Parathyroid adenoma (tissue), 2 donors: ENCODE measurements around the gene TSPEAR.

Source experiments
- H2AFZ ChIP-seq: fragments of 300-600 bp; sonication (generic); one replicate; pipeline ENCODE4 v1.7.0; 2017; ENCODE audit warnings: antibody characterized with exemption, mild to moderate bottlenecking
- H3K27ac ChIP-seq: fragments of 300-600 bp; sonication (generic); one replicate; pipeline ENCODE4 v1.7.0; 2017
- H3K27me3 ChIP-seq: fragments of 300-600 bp; sonication (generic); one replicate; pipeline ENCODE4 v1.7.0; 2017; ENCODE audit warnings: low read length; ENCODE audit not compliant: control insufficient read depth, insufficient read depth
- H3K36me3 ChIP-seq: fragments of 300-600 bp; sonication (generic); one replicate; pipeline ENCODE4 v1.7.0; 2017; ENCODE audit warnings: low read length; ENCODE audit not compliant: control insufficient read depth, insufficient read depth
- H3K4me1 ChIP-seq: fragments of 300-600 bp; sonication (generic); one replicate; pipeline ENCODE4 v1.7.0; 2017; ENCODE audit warnings: control low read depth
- H3K4me2 ChIP-seq: fragments of 300-600 bp; sonication (generic); one replicate; pipeline ENCODE4 v1.7.0; 2017; ENCODE audit warnings: low read length
- H3K4me3 ChIP-seq: fragments of 300-600 bp; sonication (generic); one replicate; pipeline ENCODE4 v1.7.0; 2017; ENCODE audit warnings: low read depth, low read length
- H3K79me2 ChIP-seq: fragments of 300-600 bp; sonication (generic); one replicate; pipeline ENCODE4 v1.7.0; 2017; ENCODE audit warnings: control low read depth
- H3K9ac ChIP-seq: fragments of 300-600 bp; sonication (generic); one replicate; pipeline ENCODE4 v1.7.0; 2017; ENCODE audit warnings: mild to moderate bottlenecking
- H3K9me3 ChIP-seq: fragments of 300-600 bp; sonication (generic); one replicate; pipeline ENCODE4 v1.7.0; 2017; ENCODE audit warnings: low read length; ENCODE audit not compliant: control insufficient read depth
- TF ChIP-seq, protein P1 (sequence below): fragments of 300-600 bp; sonication (generic); IDR thresholded peaks from one replicate; pipeline ENCODE4 v1.7.0; 2017; ENCODE audit warnings: antibody characterized with exemption, mild to moderate bottlenecking
- donor health status: primary hyperparathyroidism.

Gene TSPEAR

DNA sequence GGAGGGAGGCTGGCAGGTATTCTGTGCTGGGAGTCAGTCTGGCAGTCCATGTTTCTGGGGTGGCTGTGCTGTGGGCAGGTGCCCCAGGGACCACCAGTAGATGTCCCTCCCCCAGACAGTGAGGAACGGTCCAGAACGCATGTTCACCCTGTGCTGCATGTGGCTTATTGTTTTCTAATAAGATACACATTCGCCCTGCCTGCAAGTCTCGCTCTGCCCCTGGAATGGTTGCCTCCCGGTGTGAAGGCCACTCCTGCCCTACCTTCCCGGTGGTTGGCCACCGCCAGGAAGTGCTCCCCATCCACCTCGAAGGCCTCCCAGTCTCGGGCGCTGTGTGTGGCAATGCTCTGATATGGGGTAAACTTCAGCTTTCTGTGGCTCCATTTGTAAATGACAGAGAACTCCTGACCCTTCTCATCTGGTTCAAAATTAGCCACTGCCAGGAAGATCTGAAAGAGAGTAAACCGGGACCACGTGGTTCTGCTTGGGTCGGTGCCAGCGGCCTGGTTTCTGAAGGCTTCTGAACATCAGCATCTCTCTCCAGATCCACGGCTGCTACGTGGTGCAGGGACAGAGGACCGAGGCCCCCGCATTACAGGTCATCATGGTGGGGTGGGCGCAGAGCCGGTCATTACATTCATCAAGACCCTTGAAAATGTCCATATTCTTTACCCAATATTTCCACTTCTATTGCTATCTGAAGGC is 185.8 kb downstream of the TSPEAR start:
- no peaks in the 10 kb centered on the region for H3K36me3 ChIP-seq
- H3K27ac ChIP-seq = no peak overlapping the region
- H3K4me2 ChIP-seq = no peak overlapping the region
- no peaks in the 10 kb centered on the region for H3K9me3 ChIP-seq
- H2AFZ ChIP-seq = no peak overlapping the region
- no peaks in the 10 kb centered on the region for H3K4me1 ChIP-seq
- H3K4me3 ChIP-seq = no peak overlapping the region
- no peaks in the 10 kb centered on the region for H3K27me3 ChIP-seq
- TF ChIP-seq, protein P1, sequence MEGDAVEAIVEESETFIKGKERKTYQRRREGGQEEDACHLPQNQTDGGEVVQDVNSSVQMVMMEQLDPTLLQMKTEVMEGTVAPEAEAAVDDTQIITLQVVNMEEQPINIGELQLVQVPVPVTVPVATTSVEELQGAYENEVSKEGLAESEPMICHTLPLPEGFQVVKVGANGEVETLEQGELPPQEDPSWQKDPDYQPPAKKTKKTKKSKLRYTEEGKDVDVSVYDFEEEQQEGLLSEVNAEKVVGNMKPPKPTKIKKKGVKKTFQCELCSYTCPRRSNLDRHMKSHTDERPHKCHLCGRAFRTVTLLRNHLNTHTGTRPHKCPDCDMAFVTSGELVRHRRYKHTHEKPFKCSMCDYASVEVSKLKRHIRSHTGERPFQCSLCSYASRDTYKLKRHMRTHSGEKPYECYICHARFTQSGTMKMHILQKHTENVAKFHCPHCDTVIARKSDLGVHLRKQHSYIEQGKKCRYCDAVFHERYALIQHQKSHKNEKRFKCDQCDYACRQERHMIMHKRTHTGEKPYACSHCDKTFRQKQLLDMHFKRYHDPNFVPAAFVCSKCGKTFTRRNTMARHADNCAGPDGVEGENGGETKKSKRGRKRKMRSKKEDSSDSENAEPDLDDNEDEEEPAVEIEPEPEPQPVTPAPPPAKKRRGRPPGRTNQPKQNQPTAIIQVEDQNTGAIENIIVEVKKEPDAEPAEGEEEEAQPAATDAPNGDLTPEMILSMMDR = no peak
- no peaks in the 10 kb centered on the region for H3K79me2 ChIP-seq
- no peak overlapping the region for H3K9ac ChIP-seq

DNA sequence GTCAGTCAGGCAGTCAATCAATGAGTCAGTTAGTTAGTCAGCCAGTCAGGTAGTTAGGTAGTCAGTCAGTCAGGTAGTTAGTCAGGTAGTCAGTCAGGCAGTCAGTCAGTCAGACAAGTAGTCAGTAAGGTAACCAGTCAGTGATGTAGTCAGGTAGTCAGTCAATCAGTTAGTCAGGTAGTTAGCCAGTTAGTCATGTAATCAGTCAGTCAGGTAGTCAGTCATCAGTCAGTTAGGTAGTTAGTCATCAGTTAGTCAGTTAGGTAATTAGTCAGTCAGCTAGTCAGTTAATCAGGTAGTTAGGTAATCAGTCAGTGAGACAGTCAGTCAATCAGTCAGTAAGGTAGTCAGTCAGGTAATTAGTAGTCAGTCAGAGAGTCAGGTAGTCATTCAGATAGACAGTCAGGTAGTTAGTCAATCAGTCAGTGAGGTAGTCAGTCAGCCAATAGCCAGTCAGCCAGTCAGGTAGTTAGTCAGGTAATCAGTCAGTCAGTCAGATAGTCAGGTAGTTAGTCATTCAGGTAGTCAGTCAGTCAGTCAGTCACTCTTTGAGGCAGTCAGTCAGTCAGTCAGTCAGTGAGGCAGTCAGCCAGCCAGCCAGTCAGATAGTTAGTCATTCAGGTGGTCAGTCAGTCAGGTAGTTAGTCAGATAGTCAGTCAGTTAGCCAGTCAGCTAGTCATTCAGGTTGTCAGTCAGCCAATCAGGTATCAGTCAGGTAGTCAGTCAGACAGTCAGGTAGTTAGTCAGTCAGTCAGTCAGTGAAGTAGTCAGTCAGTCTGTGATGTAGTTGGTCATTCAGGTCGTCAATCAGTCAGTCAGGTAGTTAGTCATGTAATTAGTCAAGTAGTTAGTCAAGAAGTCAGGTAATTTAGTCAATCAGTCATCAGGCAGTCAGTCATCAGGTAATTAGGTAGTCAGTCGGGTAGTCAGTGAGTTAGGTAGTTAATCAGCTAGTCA is 186.7 kb downstream of the TSPEAR start:
- H3K9me3 ChIP-seq = no peaks in the 10 kb centered on the region
- H2AFZ ChIP-seq = no peak overlapping the region
- H3K4me2 ChIP-seq = no peak overlapping the region
- no peaks in the 10 kb centered on the region for H3K36me3 ChIP-seq
- no peak overlapping the region for H3K4me3 ChIP-seq
- no peaks in the 10 kb centered on the region for H3K4me1 ChIP-seq
- H3K79me2 ChIP-seq = no peaks in the 10 kb centered on the region
- H3K9ac ChIP-seq = no peak overlapping the region
- TF ChIP-seq, protein P1 = no peak
- no peak overlapping the region for H3K27ac ChIP-seq
- H3K27me3 ChIP-seq = no peaks in the 10 kb centered on the region

DNA sequence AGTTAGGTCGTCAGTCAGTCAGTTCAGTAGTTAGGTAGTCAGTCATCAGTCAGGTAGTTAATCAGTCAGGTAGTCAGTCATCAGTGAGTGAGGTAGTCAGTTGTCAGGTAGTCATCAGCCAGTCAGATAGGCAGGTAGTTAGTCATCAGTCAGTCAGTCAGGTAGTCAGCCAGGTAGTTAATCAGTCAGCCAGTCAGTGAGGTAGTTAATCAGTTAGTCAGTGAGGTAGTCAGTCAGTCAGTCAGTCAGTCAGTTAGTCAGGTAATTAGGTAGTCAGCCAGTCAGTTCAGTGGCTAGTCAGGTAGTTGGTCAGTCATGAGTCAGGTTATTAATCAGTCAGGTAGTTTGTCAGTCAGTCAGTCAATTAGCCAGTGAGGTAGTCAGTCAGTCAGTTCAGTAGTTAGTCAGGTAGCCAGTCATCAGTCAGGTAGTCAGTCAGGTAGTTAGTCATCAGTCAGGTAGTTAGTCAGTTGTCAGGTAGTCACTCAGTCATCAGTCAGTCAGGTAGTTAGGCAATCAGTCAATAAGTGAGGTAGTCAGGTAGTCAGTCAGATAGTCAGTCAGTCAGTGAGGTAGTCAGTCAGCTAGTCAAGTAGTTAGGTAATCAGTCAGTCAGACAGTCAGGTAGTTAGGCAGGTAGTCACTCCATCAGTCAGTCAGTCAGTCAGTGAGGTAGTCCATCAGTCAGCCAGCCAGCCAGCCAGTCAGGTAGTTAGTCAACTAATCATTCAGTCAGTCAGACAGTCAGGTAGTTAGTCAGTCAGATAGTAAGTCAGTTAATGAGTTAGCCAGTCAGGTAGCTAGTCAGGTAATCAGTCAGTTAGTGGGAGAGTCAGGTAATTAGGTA is 187.6 kb downstream of the TSPEAR start:
- Histone ChIP-seq H3K27ac (no peak overlapping the region), H2AFZ (no peak overlapping the region), H3K9me3 (no peaks in the 10 kb centered on the region), H3K4me1 (no peaks in the 10 kb centered on the region), H3K27me3 (no peaks in the 10 kb centered on the region), H3K4me3 (no peak overlapping the region), H3K9ac (no peak overlapping the region), H3K79me2 (no peaks in the 10 kb centered on the region), H3K4me2 (no peak overlapping the region), H3K36me3 (no peaks in the 10 kb centered on the region)
- TF ChIP-seq, protein P1 = no peak

- Histone ChIP-seq H3K27ac (no peak overlapping the region), H2AFZ (no peak overlapping the region), H3K4me2 (no peak overlapping the region), H3K79me2 (no peaks in the 10 kb centered on the region), H3K9me3 (no peaks in the 10 kb centered on the region), H3K4me1 (no peaks in the 10 kb centered on the region), H3K36me3 (no peaks in the 10 kb centered on the region), H3K27me3 (no peaks in the 10 kb centered on the region), H3K9ac (no peak overlapping the region), H3K4me3 (no peak overlapping the region)
- TF ChIP-seq, protein P1 = no peak
Observed at GRCh38 chr21:44522753-44523204, 188.6 kb downstream of the TSPEAR start.
